Adipose tissue (tissue), 3 donors: ENCODE data around the gene SLC17A2. TPM values are rescaled to one million over a fixed set of nuclear protein-coding genes. Genes with fewer than 3 reads are reported as not detected.

Experiments
- H3K27ac ChIP-seq: one replicate; pipeline ENCODE4 v1.5.1; 2013; ENCODE audit warnings: low read depth, low read length
- WGBS, 3 donors: extraction: QIAGEN DNeasy Blood & Tissue Kit; methylation state at CpG; one replicate each; pipeline ENCODE4 v1.1.7; 2013; 5-methylcytosine and 5-hydroxymethylcytosine counted together
- polyA plus RNA-seq, 3 donors: library from polyadenylated mRNA; stranded (reverse); fragments of 200-250 nt; gene quantifications; one replicate each; pipeline ENCODE4 v1.2.3, GENCODE V29; 2013
- donor health status: healthy with polysubstance abuse.
- donor health status: Bipolar disorder and iron deficiency.
- donor health status: healthy.

SLC17A2 gene
- polyA plus RNA-seq, 3 donors: not detected

GRCh38 chr6:25898289-25898977 lies 32.1 kb downstream of the SLC17A2 start:
- H3K27ac ChIP-seq: no peak overlapping the region
- WGBS, 3 donors: 81 to 88% (median 88%) methylated on average over 5 of the region's 5 CpGs

- H3K27ac ChIP-seq: no peak overlapping the region
- WGBS, 3 donors: 83 to 88% (median 87%) methylated on average over 3 of the region's 3 CpGs
Observed at GRCh38 chr6:25896252-25896651, 34.2 kb downstream of the SLC17A2 start.

DNA sequence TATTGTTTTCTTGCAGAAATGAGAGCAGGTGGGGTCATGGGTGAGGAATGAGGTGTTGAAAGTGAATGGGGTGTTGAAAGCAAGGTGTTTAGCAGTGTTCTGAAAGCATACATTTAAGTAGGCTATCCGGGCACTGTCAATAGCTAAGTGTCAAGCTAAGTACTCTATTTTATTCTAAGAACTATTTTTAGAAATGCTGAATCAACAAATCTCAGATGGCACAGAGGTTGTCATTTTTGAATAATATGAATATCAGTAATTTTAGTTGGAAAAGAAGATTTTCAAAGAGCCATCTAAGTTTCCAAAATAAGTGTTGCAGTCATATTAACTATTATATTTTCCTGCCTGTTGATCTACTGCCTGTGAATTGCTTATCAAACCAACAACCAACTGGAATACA lies 34.7 kb downstream of the SLC17A2 start:
- 85 to 89% (median 88%) methylated on average over 1 of the region's 1 CpG for WGBS, 3 donors
- no peak overlapping the region for H3K27ac ChIP-seq

GRCh38 chr6:25893778-25894177 lies 36.7 kb downstream of the SLC17A2 start:
- H3K27ac ChIP-seq: no peak overlapping the region
- WGBS, 3 donors: 87 to 89% (median 88%) methylated on average over 6 of the region's 6 CpGs

- H3K27ac ChIP-seq: no peak overlapping the region
Observed at GRCh38 chr6:25892877-25893276, 37.6 kb downstream of the SLC17A2 start.

GRCh38 chr6:25889877-25890853 lies 40.3 kb downstream of the SLC17A2 start:
- no peak overlapping the region for H3K27ac ChIP-seq
- WGBS, 3 donors: 52 to 66% (median 55%) methylated on average over 5 of the region's 5 CpGs

GRCh38 chr6:25888626-25889025 lies 41.9 kb downstream of the SLC17A2 start:
- no peak overlapping the region for H3K27ac ChIP-seq
- WGBS, 3 donors: 64 to 83% (median 78%) methylated on average over 2 of the region's 2 CpGs

DNA sequence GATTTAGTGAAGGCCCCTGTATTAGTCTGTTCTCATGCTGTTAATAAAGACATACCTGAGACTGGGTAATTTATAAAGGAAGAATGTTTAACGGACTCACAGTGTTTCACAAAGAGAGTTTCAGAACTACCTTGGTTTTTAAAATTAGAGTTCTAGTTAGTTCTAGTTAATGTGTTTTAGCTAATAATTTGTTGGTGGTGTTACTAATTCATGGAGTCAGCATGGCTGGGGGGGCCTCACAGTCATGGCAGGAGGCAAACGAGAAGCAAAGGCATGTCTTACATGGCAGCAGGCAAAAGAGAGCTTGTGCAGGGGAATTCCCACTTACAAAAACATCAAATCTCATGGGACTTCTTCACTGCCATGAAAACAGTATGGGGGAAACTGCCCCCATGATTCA lies 44.4 kb downstream of the SLC17A2 start:
- 90 to 94% (median 92%) methylated on average over 2 of the region's 2 CpGs for WGBS, 3 donors
- H3K27ac ChIP-seq: no peak overlapping the region

GRCh38 chr6:25883991-25884390 lies 46.5 kb downstream of the SLC17A2 start:
- H3K27ac ChIP-seq: no peak overlapping the region
- WGBS, 3 donors: 39 to 61% (median 54%) methylated on average over 2 of the region's 2 CpGs

DNA sequence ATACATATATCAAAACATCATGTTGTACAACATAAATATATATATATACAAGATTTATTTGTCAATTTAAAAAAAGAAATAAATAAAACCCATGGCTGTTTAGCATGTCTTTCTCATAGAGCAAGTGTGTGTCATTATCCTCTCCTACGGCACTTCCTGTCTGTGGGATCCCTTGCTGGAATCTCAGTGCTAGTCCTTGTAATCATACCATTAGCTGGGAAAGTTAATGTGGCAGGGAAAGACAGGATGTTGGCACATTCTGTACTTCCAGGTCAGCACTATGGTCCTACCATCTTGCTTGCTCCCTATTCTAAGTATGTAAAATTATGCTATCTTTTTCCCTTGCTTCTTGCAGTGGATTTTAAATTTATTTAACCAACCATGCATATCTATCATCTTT lies 47.0 kb downstream of the SLC17A2 start:
- 80 to 91% (median 86%) methylated on average over 1 of the region's 1 CpG for WGBS, 3 donors
- H3K27ac ChIP-seq: no peak overlapping the region

GRCh38 chr6:25882051-25882496 lies 48.4 kb downstream of the SLC17A2 start:
- H3K27ac ChIP-seq: no peak overlapping the region
- WGBS, 3 donors: 34 to 70% (median 65%) methylated on average over 24 to 28 of the region's 28 CpGs

DNA sequence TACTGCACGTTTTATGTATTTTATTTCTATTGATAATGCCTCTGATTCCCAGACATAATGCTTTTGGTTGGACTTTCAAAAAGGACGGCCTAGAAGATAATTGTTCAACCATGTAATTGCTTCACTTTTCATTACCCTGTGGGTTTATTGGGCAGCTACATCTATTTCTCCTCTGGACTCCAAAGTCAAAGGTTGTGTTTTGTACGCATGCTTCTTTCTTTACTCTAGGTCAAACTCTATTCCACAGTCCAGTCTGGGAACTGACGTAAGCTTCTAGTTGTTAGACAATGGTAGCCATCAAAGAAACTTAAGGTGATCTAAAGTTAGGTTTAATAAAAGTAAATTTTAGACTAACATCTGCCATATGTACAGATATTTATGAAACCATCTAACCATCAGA lies 49.9 kb downstream of the SLC17A2 start:
- WGBS, 3 donors: 87 to 90% (median 87%) methylated on average over 4 of the region's 4 CpGs
- no peak overlapping the region for H3K27ac ChIP-seq

- WGBS, 3 donors: 82 to 96% (median 86%) methylated on average over 2 of the region's 2 CpGs
- H3K27ac ChIP-seq: no peak overlapping the region
Observed at GRCh38 chr6:25878721-25879322, 51.7 kb downstream of the SLC17A2 start.

- WGBS, 3 donors: 86 to 91% (median 90%) methylated on average over 3 of the region's 3 CpGs
- H3K27ac ChIP-seq: no peak overlapping the region
Observed at GRCh38 chr6:25875926-25876602, 54.4 kb downstream of the SLC17A2 start.

DNA sequence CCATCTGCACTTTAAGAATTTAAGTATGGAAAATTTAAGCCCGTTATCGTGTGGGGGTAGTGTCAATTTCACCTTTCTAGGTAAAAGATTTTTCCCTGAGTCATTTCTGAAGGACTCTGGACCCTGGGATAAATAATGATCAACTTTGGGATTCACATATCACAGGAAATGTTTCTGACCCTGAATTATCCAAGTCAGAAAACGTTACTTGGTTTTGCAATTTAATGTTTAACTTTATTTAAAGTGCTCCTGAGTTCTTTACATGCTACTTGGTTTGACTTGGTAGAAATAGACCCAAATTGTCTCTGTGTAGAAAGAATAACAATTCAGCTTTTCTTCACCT lies 55.0 kb downstream of the SLC17A2 start:
- 54 to 71% (median 67%) methylated on average over 3 of the region's 3 CpGs for WGBS, 3 donors
- no peak overlapping the region for H3K27ac ChIP-seq

DNA sequence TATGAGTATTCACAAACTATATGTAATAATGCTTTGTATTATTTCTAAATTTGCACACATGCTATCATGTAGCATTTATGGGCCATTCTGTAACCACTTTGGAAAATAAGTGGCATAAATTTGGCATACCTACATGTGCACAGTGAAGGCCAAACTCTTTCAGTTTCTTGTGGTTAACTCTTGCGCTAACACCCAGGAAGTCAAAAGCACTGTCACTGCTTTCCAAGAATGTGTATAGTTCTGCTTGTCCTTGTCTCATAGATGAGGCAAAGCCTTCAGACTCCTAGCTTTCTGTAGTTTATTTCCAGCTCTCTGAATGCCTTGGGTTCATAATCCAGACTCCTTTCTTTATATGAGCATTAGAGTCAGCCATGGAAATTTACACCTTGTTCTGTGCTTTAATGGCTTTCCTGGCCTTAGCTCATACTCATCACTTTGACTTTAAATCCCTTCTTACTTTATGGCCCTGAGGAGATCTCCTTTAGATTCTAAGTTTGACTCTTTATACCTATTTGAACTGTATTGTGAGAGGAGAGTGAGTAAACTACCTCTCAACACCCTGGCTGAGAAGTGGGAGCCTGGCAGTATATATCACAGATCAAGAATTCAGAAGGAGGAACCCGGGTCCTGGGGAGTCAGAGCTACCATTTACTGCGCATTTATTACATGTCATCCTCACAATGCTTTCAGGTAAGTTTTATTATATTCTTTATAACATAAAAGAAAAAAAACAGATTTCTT lies 55.5 kb downstream of the SLC17A2 start:
- H3K27ac ChIP-seq: no peak overlapping the region
- 77 to 91% (median 80%) methylated on average over 3 of the region's 3 CpGs for WGBS, 3 donors

DNA sequence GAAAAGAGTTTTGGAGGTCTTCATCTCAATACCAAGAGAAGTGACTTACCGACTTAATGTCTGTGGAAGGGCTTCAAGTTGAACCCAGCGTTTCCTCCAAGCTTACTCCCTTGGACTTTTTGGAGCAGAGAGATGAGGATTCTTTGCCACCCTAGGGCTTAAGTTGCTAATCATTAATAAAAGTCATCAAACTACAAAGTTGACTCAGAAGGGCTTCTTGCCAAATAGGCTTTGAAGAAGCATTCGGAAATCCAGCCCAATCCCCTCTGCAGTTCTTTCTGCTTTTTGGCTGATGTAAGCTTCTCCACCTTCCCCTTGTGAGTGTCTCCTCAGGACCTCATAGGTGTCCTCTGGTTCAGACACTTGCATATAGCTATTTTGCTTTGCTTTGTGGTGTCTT lies 56.4 kb downstream of the SLC17A2 start, which contains the start of gene SLC17A3:
TSS of gene SLC17A3 (minus strand) at position 126 of the 400 bp plus-strand sequence. CDS start 5,856 bp downstream, outside the sequence.
- H3K27ac ChIP-seq: no peak within 1 kb of the TSS
- 80 to 85% (median 85%) methylated on average over 3 of the region's 3 CpGs for WGBS, 3 donors

DNA sequence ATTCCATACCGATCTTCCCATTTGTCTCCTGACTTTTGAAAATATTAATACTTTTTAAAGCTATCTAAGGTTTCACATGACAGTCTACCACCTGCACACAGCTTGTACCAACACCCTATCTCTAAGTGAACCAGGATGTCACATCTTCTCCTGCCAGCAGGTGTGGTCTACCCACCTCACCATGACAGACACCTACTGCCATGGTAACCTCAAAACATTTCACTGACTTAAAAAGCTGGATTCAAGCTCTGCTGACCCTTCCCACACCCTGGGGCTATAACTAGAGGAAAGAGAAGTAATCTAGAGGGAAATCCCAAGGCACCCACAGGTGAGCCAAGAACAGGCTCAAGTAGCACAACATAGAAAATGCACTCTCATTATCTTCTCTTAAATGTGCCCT lies 57.7 kb downstream of the SLC17A2 start:
- 96 to 100% (median 100%) methylated on average over 1 of the region's 1 CpG for WGBS, 3 donors
- no peak overlapping the region for H3K27ac ChIP-seq
